Endometrial microvascular endothelial cells (primary cell): ENCODE data around the gene SLC17A4. TPM values are rescaled to one million over a fixed set of nuclear protein-coding genes. Genes with fewer than 3 reads are reported as not detected.

Experiments used
- in situ Hi-C: cut with HindIII; loops from 2 replicates; pipeline ENCODE4 v1.10.0; 2017; ENCODE audit warnings: low sequenced_read_pairs, low pct_unique_long_range_greater_than_20kb; ENCODE audit errors: inconsistent ontology term
- total RNA-seq: library from RNA; depleted of rRNA; stranded (reverse); fragments of >200 nt; gene quantifications from one replicate; pipeline ENCODE4 v1.2.3, GENCODE V29; 2015; ENCODE audit errors: inconsistent ontology term

SLC17A4 gene
- total RNA-seq, 1 donor from 2014 or later = not detected

- in situ Hi-C loops = loop anchor here (25.0 kb wide), 1 partner anchor 98 kb away; no protein-coding TSS in a partner anchor
These were observed 34.9 kb downstream of the SLC17A4 start for GRCh38 chr6:25789475-25789874.

GRCh38 chr6:25792016-25792415 lies 37.5 kb downstream of the SLC17A4 start:
- in situ Hi-C loops = loop anchor here (25.0 kb wide), 1 partner anchor 95 kb away; no protein-coding TSS in a partner anchor

- in situ Hi-C loops = loop anchor here (25.0 kb wide), 1 partner anchor 93 kb away; no protein-coding TSS in a partner anchor
These were observed 39.4 kb downstream of the SLC17A4 start for GRCh38 chr6:25793970-25794369.

GRCh38 chr6:25794784-25795183 lies 40.2 kb downstream of the SLC17A4 start:
- in situ Hi-C loops = loop anchor here (25.0 kb wide), 1 partner anchor 93 kb away; no protein-coding TSS in a partner anchor

GRCh38 chr6:25801436-25801835 lies 46.9 kb downstream of the SLC17A4 start:
- in situ Hi-C loops = no loop called here

- in situ Hi-C loops = no loop called here
These were observed 50.3 kb downstream of the SLC17A4 start for GRCh38 chr6:25804804-25805203.

DNA sequence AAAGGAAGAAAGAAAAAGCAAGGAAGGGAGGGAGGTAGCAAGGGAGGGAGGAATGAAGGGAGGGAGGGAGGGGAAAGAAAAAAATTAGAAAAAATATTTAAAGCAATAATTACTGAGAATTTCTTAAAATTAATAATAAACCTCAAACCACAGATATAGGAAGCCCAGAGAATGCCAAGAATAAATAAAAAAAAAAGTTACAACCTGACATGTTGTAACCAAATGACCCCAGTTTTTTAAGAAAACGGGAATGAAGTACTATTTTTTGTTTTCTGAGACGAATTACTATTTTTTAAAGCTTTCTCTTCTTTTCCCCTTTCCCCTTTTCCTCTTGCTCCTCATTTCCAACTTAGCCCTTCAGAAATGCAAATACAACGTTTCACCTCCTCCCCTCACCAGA lies 60.7 kb downstream of the SLC17A4 start:
- in situ Hi-C loops = no loop called here

- in situ Hi-C loops = no loop called here
These were observed 61.7 kb downstream of the SLC17A4 start for GRCh38 chr6:25816252-25816651.

- in situ Hi-C loops = no loop called here
These were observed 66.8 kb downstream of the SLC17A4 start for GRCh38 chr6:25821341-25821740.

DNA sequence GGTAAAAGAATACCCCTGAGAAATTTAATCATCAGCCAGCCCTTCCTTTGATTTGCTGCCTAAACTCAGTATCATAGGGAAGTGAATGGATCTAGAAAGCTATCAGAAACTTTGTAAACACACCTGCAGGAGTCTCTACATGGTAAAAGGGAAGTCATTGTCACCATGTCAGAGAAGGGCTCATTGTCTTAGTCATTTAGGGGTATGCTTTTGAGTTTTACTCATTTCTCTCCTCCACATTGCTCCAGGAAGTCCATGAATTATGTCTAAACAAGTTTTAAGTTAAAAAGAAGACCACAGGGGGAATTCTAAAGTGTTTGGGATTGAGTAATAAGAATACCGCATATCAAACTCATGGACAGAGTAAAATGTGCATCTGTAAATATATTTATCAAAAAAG lies 74.8 kb downstream of the SLC17A4 start:
- in situ Hi-C loops = no loop called here

DNA sequence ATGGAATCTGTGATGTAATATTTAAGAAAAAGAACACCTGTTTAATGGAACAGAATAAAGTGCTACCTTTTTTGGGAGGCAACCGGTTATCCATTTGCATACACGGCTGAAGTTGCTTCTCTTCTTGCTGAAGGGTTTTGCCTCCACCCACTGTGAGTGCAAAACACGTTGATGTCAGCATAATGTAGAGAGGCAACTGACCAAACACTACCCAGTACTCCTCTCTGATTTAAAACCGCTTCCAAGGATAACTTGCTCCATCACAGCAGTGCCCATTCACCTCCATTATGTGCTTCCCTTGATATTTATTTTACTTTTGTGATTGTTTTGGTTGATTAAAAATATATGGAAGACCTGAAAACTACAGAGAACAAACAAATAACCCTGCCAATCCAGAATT lies 75.9 kb downstream of the SLC17A4 start:
- in situ Hi-C loops = no loop called here

Other genes with a start within 250 kb of the SLC17A4 start
- not detected for gene SCGN, start 102.5 kb upstream of the SLC17A4 start, total RNA-seq
- gene SLC17A1, start 77.3 kb downstream of the SLC17A4 start, total RNA-seq = not detected
- gene SLC17A3, start 119.5 kb downstream of the SLC17A4 start, total RNA-seq = not detected
- gene SLC17A2, start 175.9 kb downstream of the SLC17A4 start, total RNA-seq = not detected
- 8.4 TPM for gene TRIM38, start 208.1 kb downstream of the SLC17A4 start, total RNA-seq